Omental fat pad (tissue), 4 donors: ENCODE measurements around the gene MRGPRE. TPM values are rescaled to one million over a fixed set of nuclear protein-coding genes. Genes with fewer than 3 reads are reported as not detected.
"Not testable (repeated sequence)": the region's sequence is repeated elsewhere in the genome, so short reads cannot be mapped to it uniquely, and the experiment has no call there.

Source experiments
- ATAC-seq: fragments of 150-250 bp; one replicate; pipeline ENCODE4 v1.9.1; 2016; ENCODE audit warnings: mild to moderate bottlenecking, moderate library complexity; ENCODE audit not compliant: low FRiP score
- DNase-seq: peaks from one replicate; pipeline ENCODE4 v3.0.0-alpha.2; 2019; ENCODE audit warnings: low spot score
- total RNA-seq, 4 donors: library from RNA; depleted of rRNA; stranded (reverse); fragments of >200 nt; gene quantifications; one replicate each; pipeline ENCODE4 v1.1.0, GENCODE V29; 2016
- TF ChIP-seq, protein P1 (sequence below), 3 donors: fragments of 450-650 bp; IDR thresholded peaks; one replicate each; pipeline ENCODE4 v1.5.1; 2016 to 2017; ENCODE audit warnings: antibody characterized with exemption in 3 of 3, mild to moderate bottlenecking in 3 of 3, moderate library complexity in 2 of 3

The MRGPRE gene, protein sequence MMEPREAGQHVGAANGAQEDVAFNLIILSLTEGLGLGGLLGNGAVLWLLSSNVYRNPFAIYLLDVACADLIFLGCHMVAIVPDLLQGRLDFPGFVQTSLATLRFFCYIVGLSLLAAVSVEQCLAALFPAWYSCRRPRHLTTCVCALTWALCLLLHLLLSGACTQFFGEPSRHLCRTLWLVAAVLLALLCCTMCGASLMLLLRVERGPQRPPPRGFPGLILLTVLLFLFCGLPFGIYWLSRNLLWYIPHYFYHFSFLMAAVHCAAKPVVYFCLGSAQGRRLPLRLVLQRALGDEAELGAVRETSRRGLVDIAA
- total RNA-seq, result not detected

DNA sequence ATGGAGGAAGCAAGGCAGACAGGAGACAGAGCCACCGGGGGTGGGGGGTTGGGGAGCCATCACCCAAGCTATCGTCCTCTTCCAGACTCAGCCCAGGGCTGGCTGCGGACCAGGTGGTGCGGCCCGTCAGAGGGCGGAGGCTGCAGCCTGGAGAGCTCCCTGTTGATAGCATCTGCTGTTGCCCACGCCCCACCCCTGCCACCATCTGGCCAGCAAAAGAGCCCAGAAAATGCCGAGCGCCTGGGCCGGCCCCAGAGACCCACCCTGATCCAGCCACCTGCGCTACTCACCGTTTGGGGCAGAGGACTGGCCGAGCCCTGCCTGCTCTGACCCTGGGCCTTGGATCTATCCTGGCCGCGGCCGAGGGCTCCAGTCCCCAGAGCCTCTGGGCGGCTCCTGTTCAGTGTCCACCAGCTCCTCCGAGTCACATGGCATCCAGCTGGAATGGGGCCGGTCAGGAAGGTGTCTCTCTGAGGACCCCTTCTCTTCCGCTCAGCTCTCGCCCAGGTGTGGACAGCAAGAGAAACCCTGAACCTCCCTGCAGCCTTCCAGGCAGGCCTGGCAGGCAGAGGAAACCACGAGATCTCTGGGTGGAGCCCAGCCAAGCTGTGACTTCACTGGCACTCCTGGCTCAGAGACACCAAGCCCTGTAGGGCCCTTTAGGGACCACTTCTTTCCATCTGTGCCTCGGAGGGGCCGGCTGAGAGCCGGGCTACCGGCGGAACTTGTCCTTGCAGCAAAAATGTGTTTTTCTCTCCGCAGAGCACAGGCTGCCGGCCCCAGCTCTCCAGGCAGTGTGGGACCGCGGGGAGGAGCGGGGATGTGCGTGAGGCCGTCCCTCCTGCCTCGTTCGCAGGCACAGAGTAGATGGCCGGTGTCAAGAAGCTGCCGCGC is at the start of gene MRGPRE:
MRGPRE (minus strand) TSS at position 567 of the 894 bp plus-strand sequence. CDS start 3,618 bp downstream, outside the sequence.
- DNase-seq (no peak), ATAC-seq (no peak)
- TF ChIP-seq, protein P1, sequence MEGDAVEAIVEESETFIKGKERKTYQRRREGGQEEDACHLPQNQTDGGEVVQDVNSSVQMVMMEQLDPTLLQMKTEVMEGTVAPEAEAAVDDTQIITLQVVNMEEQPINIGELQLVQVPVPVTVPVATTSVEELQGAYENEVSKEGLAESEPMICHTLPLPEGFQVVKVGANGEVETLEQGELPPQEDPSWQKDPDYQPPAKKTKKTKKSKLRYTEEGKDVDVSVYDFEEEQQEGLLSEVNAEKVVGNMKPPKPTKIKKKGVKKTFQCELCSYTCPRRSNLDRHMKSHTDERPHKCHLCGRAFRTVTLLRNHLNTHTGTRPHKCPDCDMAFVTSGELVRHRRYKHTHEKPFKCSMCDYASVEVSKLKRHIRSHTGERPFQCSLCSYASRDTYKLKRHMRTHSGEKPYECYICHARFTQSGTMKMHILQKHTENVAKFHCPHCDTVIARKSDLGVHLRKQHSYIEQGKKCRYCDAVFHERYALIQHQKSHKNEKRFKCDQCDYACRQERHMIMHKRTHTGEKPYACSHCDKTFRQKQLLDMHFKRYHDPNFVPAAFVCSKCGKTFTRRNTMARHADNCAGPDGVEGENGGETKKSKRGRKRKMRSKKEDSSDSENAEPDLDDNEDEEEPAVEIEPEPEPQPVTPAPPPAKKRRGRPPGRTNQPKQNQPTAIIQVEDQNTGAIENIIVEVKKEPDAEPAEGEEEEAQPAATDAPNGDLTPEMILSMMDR (IDR thresholded peaks at IDR 0.05), result no peak

DNA sequence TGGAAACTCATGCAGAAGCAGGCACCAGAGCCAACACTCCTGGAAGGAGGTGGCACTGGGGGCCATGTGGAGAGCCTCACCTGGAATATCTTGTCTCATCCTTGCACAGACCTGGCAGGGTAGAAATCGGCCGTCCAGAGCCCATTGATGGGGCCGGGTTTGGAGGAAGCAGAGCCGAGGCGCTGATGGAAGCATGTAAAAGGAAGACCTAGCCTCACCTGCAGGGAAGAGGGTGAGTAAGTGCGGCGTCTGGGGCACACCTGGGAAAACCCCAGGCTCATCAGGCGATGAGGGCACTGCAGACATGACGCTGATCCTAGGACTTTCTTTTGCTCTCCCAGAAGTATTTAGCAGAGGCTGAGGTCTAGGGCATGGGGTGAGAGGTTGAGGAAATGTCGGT is 48.9 kb upstream of the MRGPRE start:
- DNase-seq, ATAC-seq: not testable (repeated sequence)

DNA sequence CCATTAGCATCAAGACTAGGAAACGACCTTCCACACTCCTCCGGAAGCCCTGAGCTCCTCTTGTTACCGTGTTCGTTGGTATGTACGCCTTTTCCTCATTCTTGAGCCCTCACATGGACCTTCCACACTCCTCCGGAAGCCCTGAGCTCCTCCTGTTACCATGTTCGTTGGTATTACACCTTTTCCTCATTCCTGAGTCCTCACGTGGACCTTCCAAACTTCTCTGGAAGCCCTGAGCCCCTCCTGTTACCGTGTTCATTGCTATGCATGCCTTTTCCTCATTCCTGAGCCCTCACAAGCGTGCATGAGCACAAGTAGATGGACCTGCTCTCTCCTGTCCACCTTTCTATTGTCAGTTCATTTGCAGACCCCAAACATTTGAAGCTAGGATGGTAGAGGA is 48.4 kb upstream of the MRGPRE start:
- ATAC-seq, DNase-seq: not testable (repeated sequence)

DNA sequence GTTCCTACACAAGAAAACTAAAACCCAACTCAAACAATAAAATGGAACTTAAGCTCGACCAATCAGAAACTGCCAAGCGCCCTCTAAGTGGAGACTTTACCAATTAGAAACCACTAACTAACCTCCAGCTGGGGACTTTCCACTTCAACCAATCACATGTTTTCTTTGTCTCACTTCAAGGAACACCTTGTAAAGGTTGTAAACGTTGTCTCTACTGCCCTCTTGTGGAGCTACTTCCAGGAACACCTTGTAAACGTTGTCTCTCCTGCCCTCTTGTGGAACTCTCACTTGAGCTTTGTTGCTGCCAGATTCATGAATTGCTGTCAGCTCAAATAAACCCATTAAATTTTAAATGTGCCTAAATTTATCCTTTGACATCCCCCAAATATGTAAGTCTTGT is 46.7 kb upstream of the MRGPRE start:
- not testable (repeated sequence) for DNase-seq, ATAC-seq

DNA sequence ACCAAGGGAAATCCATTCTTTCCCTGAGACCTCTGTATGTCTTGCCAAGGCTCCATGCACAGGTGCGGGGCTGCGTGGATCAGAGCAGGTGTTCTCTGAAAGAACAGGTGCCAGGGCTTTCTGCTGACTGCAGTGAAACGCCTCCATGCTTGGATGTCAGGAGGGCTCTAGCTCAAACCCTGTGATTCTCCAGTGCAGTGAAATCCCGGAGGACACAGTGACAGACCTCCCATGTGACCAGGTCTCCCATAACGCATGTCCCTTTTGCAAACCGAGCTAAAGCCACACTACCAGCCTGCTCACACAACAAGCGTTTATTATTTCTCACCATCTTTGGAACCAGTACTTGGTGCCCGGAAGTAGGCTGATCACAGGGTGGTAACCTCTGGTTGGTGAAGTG is 41.4 kb upstream of the MRGPRE start:
- DNase-seq, ATAC-seq: not testable (repeated sequence)

DNA sequence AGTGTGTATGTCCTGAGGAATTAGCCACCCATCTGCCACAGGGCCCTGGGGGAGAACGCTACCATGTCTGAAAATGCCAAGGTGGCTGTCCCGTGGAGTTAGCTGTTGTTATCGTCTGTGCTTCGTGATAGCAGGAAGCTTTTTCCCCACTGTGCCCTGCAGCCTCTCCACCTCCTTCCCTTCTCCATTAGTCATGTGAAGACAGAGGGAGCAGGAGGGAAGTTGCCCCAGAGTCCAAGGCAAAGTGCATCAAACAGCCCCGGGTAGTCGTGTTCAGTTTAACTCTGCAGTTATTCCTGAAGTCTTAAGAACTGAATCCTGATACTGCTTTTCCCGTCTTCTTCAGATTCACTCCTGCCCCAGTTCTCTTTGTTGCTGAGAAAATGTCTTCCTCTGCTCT is 30.3 kb upstream of the MRGPRE start:
- DNase-seq, result not testable (repeated sequence)

DNA sequence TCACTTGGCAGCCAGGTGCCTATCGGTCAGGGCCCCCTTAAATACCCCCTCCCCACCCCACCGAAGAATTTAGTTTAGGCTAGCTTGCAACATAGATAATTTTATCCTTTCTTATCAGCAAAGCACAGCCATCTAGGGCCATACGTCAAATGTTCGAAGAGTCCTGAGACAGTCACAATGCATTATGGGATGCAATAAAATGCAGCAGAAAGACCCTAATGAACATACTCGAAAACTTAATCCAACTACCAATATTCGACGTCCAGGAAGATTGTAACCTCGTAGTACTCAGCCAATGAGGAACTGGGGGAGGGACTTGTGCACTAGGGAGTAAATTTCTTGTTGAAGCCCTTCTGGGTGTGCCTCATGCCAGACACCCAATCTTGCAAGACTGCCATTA is 29.6 kb upstream of the MRGPRE start:
- not testable (repeated sequence) for ATAC-seq, DNase-seq

More for the DNA sequence above, 30.3 kb upstream of the MRGPRE start:
- not testable (repeated sequence) for ATAC-seq

DNA sequence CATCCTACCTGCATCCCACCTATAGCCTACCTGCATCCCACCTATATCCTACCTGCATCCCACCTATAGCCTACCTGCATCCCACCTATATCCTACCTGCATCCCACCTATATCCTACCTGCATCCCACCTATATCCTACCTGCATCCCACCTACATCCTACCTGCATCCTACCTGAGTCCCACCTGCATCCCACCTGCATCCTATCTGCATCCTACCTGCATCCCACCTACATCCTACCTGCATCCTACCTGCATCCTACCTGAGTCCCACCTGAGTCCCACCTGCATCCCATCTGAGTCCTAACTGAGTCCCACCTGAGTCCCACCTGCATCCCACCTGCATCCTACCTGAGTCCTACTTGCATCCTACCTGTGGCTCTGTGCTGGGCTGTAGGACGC is 25.3 kb upstream of the MRGPRE start:
- not testable (repeated sequence) for DNase-seq, ATAC-seq

DNA sequence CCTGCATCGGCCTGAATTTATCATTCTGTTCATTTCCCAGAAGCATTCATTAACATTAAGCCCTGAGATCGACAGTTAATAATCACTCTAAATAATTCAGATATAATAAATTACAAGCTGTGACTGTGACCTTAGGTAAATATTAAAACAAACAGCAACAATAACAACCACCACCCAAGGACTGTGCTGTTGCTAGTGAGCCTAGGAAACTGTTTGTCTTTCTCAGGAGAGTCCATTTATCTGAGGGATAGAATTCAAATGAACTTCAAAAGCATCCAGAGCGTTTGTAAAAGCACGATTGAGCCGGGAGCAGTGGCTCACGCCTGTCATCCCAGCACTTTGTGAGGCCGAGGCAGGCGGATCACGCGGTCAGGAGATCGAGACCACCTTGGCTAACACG is 23.0 kb upstream of the MRGPRE start:
- ATAC-seq, DNase-seq: not testable (repeated sequence)

DNA sequence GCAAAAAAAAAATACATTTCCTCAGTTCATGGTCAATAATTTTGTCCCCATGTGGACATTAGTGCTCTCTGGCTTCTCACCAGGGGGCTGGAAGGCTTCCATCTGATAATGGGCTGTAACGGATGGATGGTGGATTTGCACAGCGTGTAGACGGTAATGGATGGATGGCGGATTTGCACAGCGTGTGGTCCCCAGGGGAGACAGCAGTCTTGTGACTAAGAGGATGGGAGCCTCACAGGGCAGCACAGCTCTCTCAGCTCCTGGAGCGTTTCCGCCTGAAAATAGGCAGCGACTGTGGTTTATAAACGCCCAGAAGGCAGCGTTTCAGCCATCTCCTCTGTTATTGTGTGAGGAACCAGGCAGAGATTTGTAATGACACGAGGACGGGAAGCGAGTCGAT is 22.6 kb upstream of the MRGPRE start:
- DNase-seq, ATAC-seq: not testable (repeated sequence)

DNA sequence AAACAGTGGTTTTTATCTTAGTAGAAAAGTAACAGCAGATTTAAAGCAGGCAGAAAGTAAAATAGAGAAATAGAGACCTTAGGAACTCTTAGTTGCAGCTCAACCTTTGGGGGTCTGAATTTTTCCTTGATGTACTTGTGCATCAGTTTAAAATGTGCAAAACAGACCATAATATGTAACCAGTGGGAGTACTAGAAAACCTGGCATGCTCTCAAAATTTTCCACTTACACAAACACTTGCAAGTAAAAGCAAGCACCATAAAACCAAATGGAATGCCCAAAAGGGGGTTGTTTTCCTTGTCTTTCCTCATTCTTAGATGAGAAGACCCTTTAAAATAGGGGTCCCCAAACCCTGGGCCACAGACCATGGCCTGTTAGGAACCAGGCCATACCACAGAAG is 12.9 kb upstream of the MRGPRE start:
- TF ChIP-seq, protein P1 (IDR thresholded peaks at IDR 0.05), result no peak
- DNase-seq (no peak), ATAC-seq (no peak)

DNA sequence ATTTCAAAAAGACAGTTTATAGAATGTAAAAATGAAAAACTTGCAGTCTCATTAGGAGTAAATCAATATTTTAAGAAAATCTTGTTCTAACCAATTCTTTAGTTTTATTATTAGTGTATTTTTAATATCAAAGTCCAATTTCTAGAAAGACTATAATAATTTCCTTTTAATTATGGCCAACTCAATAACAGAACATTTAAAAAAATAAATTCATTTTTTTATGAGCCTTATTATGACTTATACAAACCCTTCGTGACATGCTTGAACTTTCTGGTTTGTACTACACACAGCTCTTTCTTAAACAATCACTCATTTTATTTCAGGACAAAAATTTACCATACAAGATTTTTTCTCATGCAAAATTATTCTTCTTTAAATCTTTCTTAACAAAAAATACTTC is 11.7 kb upstream of the MRGPRE start:
- DNase-seq (no peak), ATAC-seq (no peak)
- TF ChIP-seq, protein P1 (IDR thresholded peaks at IDR 0.05), result no peak
